ENCODE data around the gene CRY2.

CRY2 gene

DNA sequence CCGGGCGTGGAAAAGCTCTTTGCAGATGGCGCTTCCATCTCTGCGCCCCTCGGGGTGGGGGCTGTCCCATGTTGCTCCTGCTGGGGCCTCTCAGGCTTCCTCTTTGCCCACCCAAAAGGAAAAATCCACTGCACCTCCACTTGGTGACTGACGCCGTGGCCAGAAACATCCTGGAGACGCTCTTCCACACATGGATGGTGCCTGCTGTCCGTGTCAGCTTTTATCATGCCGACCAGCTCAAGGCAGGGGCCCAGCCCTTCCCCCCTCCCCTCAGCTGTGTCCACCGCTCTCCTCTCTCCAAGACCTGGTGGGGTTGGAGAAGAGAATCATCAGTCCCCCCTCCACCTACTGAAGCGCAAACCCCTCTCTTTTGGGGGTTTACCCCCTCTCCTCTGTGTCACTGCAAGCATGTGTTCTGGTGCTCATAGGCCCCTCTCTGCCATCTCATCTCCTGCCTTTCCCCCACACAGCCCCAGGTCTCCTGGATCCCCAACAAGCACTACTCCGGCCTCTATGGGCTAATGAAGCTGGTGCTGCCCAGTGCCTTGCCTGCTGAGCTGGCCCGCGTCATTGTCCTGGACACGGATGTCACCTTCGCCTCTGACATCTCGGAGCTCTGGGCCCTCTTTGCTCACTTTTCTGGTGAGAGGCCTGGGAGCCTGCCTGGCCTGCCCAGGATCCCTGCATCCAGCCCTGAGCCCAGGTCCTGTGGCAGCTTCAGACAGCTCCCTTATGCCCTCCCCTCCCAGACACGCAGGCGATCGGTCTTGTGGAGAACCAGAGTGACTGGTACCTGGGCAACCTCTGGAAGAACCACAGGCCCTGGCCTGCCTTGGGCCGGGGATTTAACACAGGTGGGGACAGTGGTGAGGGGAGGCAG lies 77.0 kb downstream of the CRY2 start:
- DNase-seq: no peak
- in situ Hi-C loops (cut with MboI; ENCODE audit: low pct_unique_long_range_greater_than_20kb, low sequenced_read_pairs): no loop called here

DNA sequence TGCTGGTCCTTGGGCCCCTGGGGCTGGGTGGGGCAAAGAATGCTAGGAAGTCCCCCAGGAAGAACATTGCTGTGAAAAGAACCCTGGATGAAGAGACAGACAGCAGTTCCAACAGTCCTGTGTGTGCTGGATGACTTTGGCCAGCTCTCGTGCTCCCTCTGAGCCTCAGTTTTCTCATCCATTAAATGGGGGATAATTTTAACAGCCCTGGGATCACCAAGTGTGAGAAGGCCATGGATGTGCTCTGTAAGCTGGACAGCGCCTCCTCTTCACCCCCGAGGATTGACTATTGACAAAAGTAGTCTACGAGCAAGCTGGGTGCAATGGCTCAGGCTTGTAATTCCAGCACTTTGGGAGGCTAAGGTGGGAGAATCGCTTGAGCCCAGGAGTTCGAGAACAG lies 77.7 kb downstream of the CRY2 start:
- in situ Hi-C loops (cut with MboI; ENCODE audit: low pct_unique_long_range_greater_than_20kb, low sequenced_read_pairs): no loop called here
- no peak for DNase-seq

DNA sequence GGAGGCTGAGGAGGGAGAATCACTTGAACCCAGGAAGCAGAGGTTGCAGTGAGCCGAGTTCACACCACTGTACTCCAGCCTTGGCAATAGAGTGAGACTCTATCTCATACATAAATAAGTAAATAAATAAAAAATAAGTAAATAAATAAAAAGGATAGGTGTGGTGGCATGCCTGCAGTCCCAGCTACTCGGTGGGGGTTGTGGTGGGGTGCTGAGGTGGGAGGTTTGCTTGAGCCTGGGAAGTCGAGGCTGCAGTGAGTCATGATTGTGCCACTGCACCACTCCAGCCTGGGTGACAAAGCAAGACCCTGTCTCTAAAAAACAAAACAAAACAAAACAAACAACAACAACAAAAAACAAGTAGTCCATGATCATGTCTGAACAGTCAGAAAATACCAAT lies 78.3 kb downstream of the CRY2 start:
- in situ Hi-C loops (cut with MboI; ENCODE audit: low pct_unique_long_range_greater_than_20kb, low sequenced_read_pairs): no loop called here
- no peak for DNase-seq

GRCh38 chr11:45926001-45926401 lies 78.7 kb downstream of the CRY2 start:
- in situ Hi-C loops (cut with MboI; ENCODE audit: low pct_unique_long_range_greater_than_20kb, low sequenced_read_pairs): no loop called here
- no peak for DNase-seq

DNA sequence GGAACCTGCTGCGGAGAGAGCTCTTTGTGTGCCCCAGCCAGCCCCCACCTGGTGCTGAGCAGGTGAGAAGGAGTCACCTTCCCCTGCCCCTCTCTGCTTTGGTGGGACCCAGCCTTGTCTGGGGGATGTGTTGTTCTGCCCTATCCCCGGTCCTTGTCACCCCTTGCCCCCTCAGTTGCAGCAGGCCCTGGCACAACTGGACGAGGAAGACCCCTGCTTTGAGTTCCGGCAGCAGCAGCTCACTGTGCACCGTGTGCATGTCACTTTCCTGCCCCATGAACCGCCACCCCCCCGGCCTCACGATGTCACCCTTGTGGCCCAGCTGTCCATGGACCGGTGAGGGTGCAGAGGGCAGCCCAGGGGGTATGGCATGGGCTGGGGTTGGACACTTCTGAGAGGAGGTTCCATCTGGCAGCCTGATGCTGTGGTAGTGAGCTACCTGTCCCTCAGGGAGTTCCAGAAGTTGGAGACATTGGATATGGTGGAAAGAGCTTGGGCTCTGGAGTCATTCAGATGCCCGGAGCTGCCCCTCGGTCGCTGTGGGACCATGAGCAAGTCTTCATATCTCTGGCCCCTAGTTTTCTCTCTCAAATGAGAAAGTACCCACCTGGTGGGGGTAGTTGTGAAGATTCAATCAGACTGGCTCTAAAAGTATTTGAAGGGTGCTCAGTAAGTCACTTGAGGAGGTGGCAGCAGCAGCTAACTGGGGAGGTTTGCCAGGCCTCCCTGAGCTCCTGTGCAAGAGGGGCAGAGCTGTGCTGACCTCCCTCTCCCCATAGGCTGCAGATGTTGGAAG lies 79.5 kb downstream of the CRY2 start:
- in situ Hi-C loops (cut with MboI; ENCODE audit: low pct_unique_long_range_greater_than_20kb, low sequenced_read_pairs): no loop called here
- DNase-seq: no peak

- DNase-seq: no peak
- in situ Hi-C loops (cut with MboI; ENCODE audit: low pct_unique_long_range_greater_than_20kb, low sequenced_read_pairs): no loop called here
These were observed 80.0 kb downstream of the CRY2 start for GRCh38 chr11:45927332-45927683.

- in situ Hi-C loops (cut with MboI; ENCODE audit: low pct_unique_long_range_greater_than_20kb, low sequenced_read_pairs): no loop called here
These were observed 80.6 kb downstream of the CRY2 start for GRCh38 chr11:45927684-45928413.

GRCh38 chr11:45928535-45929215 lies 81.4 kb downstream of the CRY2 start:
- DNase-seq: no peak
- in situ Hi-C loops (cut with MboI; ENCODE audit: low pct_unique_long_range_greater_than_20kb, low sequenced_read_pairs): no loop called here

More at GRCh38 chr11:45927684-45928413, 80.6 kb downstream of the CRY2 start:
- no peak for DNase-seq

DNA sequence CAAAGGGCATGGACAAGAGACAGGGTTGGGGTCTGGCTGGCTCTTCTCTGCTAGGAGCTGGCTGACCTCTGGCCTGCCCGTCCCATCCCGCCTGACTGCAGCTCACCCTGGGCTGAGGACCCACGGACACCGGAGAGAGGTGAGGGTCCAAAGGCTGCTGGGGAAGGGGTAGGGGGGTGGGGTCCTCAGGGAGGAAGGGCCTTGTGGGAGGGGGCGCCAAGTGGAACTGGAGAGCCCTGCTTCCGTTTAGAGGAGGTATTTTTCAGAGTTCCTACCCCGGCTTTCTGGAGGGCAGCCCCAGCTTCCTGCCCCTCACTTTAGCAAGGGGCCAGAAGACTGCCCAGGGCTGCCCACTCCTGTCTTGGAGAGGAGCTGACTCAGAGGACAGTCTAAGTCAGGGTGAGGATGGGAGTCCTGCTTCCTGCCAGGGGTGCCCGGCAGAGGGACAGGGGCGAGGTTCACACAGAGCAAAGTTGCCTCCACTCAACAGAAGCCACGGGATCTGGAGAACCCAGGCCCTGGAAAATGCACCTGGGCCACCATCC lies 82.3 kb downstream of the CRY2 start:
- DNase-seq: no peak

GRCh38 chr11:45930031-45930794 lies 82.9 kb downstream of the CRY2 start:
- peak; percentile 86 for DNase-seq
- in situ Hi-C loops (cut with MboI; ENCODE audit: low pct_unique_long_range_greater_than_20kb, low sequenced_read_pairs): no loop called here

More for the DNA sequence above, 82.3 kb downstream of the CRY2 start:
- in situ Hi-C loops (cut with MboI; ENCODE audit: low pct_unique_long_range_greater_than_20kb, low sequenced_read_pairs): no loop called here

DNA sequence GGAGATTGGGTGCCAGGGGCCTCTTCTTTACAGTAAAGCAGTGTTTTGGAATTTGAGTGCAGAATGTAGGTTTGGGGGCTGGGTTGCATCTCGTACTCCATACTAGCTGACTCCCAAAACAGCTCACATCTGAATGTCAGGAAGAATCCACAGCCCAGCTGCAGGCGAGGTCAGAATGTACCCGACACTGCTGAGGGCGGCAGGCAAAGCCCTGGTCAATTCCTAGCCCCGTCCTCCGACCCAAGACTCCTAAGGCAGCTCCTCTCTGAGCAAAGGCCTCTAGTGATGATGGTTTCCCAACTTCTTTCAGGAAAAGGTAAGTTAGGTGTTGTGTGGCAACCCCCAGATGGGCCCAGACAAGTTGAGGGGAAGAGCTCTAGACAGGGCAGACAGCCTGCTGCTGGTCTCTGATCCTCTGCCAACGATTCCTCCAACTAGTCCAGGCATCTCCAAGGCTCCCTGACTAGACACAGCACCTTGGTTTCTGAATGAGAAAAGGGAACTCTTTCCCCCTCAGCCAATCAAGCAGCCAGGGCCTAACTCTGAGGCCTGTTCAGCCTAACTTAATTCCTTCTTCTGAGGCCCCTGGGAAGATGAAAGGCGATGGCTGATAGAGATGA lies 83.8 kb downstream of the CRY2 start:
- no peak for DNase-seq
- in situ Hi-C loops (cut with MboI; ENCODE audit: low pct_unique_long_range_greater_than_20kb, low sequenced_read_pairs): no loop called here

GRCh38 chr11:45931739-45932138 lies 84.5 kb downstream of the CRY2 start:
- no peak for DNase-seq
- in situ Hi-C loops (cut with MboI; ENCODE audit: low pct_unique_long_range_greater_than_20kb, low sequenced_read_pairs): no loop called here

GRCh38 chr11:45932217-45932616 lies 84.9 kb downstream of the CRY2 start:
- in situ Hi-C loops (cut with MboI; ENCODE audit: low pct_unique_long_range_greater_than_20kb, low sequenced_read_pairs): no loop called here

More at GRCh38 chr11:45932217-45932616, 84.9 kb downstream of the CRY2 start:
- no peak for DNase-seq

Measured in KBM-7 (cell line).